IPS-NIHi11 (cell line): ENCODE data around the gene USP17L24.
"Not testable (repeated sequence)": the region's sequence is repeated elsewhere in the genome, so short reads cannot be mapped to it uniquely, and the experiment has no call there.

ENCODE experiments used
- DNase-seq: peaks from one replicate; pipeline ENCODE4 v3.0.0; 2012; ENCODE audit warnings: mixed read lengths, low spot score

Gene USP17L24, protein sequence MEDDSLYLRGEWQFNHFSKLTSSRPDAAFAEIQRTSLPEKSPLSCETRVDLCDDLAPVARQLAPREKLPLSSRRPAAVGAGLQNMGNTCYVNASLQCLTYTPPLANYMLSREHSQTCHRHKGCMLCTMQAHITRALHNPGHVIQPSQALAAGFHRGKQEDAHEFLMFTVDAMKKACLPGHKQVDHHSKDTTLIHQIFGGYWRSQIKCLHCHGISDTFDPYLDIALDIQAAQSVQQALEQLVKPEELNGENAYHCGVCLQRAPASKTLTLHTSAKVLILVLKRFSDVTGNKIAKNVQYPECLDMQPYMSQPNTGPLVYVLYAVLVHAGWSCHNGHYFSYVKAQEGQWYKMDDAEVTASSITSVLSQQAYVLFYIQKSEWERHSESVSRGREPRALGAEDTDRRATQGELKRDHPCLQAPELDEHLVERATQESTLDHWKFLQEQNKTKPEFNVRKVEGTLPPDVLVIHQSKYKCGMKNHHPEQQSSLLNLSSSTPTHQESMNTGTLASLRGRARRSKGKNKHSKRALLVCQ

DNA sequence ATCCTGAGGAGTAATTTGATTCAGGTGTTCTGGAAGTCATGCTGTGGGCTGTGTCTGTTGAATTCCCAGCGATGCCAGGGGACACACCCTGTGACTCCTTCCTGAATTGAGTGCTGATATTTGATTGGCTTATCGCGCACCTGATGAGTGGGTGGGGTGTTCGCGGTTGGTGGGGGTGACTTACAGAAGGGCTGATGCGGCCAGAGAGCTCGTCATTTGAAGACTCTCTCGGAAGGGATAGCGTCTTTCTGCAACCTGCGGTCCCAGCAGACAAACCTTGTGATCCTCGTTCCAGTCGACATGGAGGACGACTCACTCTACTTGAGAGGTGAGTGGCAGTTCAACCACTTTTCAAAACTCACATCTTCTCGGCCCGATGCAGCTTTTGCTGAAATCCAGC is at the start of gene USP17L24:
TSS of gene USP17L24 (plus strand) at position 301 of the 400 bp plus-strand sequence. CDS start at position 301, 0 bp downstream.
- not testable (repeated sequence) for DNase-seq

DNA sequence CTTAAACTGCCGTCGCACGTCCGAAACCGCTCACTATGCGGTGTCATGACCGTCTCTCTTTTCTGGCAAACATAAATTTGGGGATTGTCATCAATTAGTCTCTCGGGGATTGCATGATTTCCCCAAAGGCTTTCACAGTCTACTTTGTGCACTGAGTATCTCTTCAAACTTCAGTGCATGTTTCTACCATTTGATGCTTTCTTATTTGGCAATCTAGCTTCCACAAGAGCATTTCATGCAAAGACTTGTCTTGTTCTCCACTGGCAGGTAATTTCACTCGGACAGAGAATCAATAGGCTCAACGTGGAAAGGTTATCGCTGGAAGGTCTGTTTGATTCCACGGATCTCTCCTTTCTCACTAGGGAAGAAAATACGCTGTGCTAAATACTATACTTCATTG is 774 bp upstream of the USP17L24 start:
- DNase-seq, result not testable (repeated sequence)

DNA sequence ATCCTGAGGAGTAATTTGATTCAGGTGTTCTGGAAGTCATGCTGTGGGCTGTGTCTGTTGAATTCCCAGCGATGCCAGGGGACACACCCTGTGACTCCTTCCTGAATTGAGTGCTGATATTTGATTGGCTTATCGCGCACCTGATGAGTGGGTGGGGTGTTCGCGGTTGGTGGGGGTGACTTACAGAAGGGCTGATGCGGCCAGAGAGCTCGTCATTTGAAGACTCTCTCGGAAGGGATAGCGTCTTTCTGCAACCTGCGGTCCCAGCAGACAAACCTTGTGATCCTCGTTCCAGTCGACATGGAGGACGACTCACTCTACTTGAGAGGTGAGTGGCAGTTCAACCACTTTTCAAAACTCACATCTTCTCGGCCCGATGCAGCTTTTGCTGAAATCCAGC is 4.6 kb downstream of the USP17L24 start, which contains the start of gene USP17L25:
TSS of gene USP17L25 (plus strand) at position 301 of the 400 bp plus-strand sequence. CDS start at position 301, 0 bp downstream.
- not testable (repeated sequence) for DNase-seq

DNA sequence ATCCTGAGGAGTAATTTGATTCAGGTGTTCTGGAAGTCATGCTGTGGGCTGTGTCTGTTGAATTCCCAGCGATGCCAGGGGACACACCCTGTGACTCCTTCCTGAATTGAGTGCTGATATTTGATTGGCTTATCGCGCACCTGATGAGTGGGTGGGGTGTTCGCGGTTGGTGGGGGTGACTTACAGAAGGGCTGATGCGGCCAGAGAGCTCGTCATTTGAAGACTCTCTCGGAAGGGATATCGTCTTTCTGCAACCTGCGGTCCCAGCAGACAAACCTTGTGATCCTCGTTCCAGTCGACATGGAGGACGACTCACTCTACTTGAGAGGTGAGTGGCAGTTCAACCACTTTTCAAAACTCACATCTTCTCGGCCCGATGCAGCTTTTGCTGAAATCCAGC is 9.4 kb downstream of the USP17L24 start, which contains the start of gene USP17L26:
TSS of gene USP17L26 (plus strand) at position 301 of the 400 bp plus-strand sequence. CDS start at position 301, 0 bp downstream.
- DNase-seq, result not testable (repeated sequence)

DNA sequence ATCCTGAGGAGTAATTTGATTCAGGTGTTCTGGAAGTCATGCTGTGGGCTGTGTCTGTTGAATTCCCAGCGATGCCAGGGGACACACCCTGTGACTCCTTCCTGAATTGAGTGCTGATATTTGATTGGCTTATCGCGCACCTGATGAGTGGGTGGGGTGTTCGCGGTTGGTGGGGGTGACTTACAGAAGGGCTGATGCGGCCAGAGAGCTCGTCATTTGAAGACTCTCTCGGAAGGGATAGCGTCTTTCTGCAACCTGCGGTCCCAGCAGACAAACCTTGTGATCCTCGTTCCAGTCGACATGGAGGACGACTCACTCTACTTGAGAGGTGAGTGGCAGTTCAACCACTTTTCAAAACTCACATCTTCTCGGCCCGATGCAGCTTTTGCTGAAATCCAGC is 14.1 kb downstream of the USP17L24 start, which contains the start of gene USP17L5:
TSS of gene USP17L5 (plus strand) at position 301 of the 400 bp plus-strand sequence. CDS start at position 301, 0 bp downstream.
- DNase-seq, result not testable (repeated sequence)

DNA sequence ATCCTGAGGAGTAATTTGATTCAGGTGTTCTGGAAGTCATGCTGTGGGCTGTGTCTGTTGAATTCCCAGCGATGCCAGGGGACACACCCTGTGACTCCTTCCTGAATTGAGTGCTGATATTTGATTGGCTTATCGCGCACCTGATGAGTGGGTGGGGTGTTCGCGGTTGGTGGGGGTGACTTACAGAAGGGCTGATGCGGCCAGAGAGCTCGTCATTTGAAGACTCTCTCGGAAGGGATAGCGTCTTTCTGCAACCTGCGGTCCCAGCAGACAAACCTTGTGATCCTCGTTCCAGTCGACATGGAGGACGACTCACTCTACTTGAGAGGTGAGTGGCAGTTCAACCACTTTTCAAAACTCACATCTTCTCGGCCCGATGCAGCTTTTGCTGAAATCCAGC is 18.9 kb downstream of the USP17L24 start, which contains the start of gene USP17L27:
TSS of gene USP17L27 (plus strand) at position 301 of the 400 bp plus-strand sequence. CDS start at position 301, 0 bp downstream.
- not testable (repeated sequence) for DNase-seq

DNA sequence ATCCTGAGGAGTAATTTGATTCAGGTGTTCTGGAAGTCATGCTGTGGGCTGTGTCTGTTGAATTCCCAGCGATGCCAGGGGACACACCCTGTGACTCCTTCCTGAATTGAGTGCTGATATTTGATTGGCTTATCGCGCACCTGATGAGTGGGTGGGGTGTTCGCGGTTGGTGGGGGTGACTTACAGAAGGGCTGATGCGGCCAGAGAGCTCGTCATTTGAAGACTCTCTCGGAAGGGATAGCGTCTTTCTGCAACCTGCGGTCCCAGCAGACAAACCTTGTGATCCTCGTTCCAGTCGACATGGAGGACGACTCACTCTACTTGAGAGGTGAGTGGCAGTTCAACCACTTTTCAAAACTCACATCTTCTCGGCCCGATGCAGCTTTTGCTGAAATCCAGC is 23.6 kb downstream of the USP17L24 start, which contains the start of gene USP17L28:
TSS of gene USP17L28 (plus strand) at position 301 of the 400 bp plus-strand sequence. CDS start at position 301, 0 bp downstream.
- DNase-seq, result not testable (repeated sequence)

DNA sequence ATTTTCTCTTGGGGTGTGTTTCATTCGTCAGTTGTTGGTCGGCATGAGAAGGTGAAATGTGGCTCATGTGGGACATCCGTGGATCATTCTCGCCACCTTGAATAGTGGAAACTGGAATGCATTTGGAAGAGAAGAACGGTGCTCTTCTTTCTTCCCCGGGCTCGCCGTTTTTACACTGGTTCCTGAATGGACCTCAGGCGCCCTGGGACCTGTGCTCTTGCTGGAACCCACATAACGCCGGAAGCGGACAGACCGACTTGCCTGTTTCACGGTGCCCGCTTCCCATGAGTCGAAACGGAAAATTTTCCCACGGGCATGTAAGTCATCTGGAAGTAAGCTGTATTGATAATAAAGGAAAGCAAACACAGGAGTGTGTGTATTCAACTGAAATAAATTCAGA is 25.9 kb downstream of the USP17L24 start:
- not testable (repeated sequence) for DNase-seq

DNA sequence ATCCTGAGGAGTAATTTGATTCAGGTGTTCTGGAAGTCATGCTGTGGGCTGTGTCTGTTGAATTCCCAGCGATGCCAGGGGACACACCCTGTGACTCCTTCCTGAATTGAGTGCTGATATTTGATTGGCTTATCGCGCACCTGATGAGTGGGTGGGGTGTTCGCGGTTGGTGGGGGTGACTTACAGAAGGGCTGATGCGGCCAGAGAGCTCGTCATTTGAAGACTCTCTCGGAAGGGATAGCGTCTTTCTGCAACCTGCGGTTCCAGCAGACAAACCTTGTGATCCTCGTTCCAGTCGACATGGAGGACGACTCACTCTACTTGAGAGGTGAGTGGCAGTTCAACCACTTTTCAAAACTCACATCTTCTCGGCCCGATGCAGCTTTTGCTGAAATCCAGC is 28.4 kb downstream of the USP17L24 start, which contains the start of gene USP17L29:
TSS of gene USP17L29 (plus strand) at position 301 of the 400 bp plus-strand sequence. CDS start at position 301, 0 bp downstream.
- not testable (repeated sequence) for DNase-seq

DNA sequence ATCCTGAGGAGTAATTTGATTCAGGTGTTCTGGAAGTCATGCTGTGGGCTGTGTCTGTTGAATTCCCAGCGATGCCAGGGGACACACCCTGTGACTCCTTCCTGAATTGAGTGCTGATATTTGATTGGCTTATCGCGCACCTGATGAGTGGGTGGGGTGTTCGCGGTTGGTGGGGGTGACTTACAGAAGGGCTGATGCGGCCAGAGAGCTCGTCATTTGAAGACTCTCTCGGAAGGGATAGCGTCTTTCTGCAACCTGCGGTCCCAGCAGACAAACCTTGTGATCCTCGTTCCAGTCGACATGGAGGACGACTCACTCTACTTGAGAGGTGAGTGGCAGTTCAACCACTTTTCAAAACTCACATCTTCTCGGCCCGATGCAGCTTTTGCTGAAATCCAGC is 37.9 kb downstream of the USP17L24 start, which contains the start of gene USP17L30:
TSS of gene USP17L30 (plus strand) at position 301 of the 400 bp plus-strand sequence. CDS start at position 301, 0 bp downstream.
- DNase-seq, result not testable (repeated sequence)
